Retinal pigment epithelial cell (primary cell): Measurements from ENCODE around the gene CLSTN2.
"Not testable (repeated sequence)": the region's sequence is repeated elsewhere in the genome, so short reads cannot be mapped to it uniquely, and the experiment has no call there.

Experiments
- DNase-seq: peaks from one replicate; pipeline ENCODE4 v3.0.0-alpha.2; 2010; ENCODE audit warnings: low read depth
- H3K4me3 ChIP-seq: 2 replicates; pipeline ENCODE4 v1.5.1; 2011; ENCODE audit warnings: mild to moderate bottlenecking, low read length, control low read depth, moderate library complexity
- TF ChIP-seq, protein P1 (sequence below): conservative IDR thresholded peaks from 2 replicates; pipeline ENCODE4 v1.5.1; 2011; ENCODE audit warnings: low read depth, low read length, control low read depth, inconsistent platforms

Gene CLSTN2

DNA sequence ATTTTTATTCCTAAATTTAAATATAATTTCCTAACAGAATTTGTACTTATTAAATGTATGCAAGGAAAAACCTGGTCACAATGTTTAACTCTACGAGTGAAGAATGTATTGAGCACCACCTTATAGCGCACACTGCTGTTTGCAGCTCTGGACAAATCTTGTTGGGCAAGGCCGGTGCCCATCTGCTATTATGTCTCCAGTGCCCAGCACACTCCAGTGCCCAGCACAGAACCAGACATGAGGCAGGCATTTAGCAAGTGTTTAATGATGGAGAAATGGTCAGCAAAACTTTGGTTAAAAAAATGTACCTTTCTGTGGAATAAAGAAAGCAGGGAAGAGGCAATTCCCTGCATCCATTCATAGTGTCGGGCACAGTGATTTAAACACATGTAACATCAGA is 488.2 kb downstream of the CLSTN2 start:
- TF ChIP-seq, protein P1, sequence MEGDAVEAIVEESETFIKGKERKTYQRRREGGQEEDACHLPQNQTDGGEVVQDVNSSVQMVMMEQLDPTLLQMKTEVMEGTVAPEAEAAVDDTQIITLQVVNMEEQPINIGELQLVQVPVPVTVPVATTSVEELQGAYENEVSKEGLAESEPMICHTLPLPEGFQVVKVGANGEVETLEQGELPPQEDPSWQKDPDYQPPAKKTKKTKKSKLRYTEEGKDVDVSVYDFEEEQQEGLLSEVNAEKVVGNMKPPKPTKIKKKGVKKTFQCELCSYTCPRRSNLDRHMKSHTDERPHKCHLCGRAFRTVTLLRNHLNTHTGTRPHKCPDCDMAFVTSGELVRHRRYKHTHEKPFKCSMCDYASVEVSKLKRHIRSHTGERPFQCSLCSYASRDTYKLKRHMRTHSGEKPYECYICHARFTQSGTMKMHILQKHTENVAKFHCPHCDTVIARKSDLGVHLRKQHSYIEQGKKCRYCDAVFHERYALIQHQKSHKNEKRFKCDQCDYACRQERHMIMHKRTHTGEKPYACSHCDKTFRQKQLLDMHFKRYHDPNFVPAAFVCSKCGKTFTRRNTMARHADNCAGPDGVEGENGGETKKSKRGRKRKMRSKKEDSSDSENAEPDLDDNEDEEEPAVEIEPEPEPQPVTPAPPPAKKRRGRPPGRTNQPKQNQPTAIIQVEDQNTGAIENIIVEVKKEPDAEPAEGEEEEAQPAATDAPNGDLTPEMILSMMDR, result no peak
- no peak for DNase-seq
- H3K4me3 ChIP-seq, result no peak overlapping the region

DNA sequence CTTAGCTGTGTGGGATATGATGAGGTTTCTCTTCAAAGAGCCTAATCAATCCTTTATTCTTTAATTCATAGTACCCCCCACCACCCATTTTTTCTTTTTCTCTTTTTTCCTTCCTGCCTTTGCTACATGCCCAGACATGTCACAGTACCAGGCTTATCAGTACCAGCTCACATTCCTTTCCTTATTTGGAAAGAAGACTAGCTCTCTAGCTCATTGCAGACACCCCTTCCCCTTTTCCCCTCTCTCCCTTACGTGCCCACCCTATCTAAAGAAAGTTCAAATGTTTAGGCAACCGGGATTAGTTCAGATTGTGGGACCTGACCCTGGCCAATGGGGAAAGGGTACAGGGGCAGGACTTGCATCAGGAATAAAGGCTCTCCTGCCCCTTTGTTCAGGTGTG is 488.6 kb downstream of the CLSTN2 start:
- not testable (repeated sequence) for H3K4me3 ChIP-seq, DNase-seq

DNA sequence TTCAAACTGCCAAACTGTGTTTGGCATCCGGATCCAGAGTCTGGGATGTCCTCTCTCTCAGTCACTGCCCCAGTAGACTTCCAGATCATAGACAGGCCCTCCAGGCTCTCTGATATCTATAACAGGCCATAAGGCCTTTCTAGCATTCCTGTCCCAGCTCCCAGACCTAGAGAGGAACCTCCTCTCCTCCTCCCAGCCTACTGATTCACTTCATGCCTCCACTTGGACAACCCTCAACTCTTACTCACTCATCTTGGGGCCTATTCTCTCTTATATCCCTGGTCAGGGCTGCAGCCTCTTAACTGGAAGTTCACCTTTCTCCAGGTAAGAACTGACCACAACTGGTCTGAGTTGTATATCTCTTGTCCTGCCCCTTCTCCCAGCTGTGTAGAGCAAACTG is 489.2 kb downstream of the CLSTN2 start:
- no peak for DNase-seq
- TF ChIP-seq, protein P1, result no peak
- H3K4me3 ChIP-seq, result no peak overlapping the region

DNA sequence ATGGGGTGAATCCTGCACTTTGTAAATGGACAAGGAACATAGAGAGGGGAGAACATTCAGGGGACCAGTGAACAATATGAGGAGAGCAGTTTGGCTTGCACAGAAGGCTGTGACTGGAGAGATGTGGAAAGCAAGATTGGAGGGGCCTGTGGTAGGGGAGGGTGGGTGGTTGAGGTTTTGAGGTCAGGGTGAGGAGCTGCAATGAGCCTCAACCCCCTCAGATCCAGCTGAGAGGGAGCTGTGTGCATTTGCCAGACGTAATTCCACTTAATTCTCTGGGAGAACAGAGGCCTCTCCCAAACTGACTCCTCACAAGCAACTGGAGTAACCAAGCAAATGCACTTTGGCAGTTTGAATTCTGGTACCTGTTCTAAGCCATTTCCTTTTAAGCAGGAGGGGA is 489.7 kb downstream of the CLSTN2 start:
- TF ChIP-seq, protein P1, result no peak
- no peak overlapping the region for H3K4me3 ChIP-seq

DNA sequence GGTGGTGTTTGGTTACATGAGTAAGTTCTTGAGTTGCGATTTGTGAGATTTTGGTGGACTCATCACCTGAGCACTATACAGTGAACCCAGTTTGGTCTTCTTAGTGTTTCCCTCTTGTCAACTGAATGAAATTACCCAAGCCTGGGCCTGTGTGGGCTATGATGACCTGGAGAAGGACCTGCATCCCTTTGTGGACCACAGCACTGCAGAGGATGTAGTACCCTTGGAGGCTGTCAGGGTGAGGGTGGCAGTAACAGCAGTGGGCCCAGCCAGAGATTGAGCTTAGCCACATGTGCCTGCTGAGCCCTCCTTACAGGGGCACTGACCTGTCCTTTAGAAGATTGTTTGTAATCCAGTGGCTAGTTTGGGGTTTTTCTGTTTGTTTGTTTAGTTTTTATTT is 492.8 kb downstream of the CLSTN2 start:
- no peak for DNase-seq
- TF ChIP-seq, protein P1, result no peak
- H3K4me3 ChIP-seq, result no peak overlapping the region

More for the DNA sequence above, 489.7 kb downstream of the CLSTN2 start:
- DNase-seq, result no peak

DNA sequence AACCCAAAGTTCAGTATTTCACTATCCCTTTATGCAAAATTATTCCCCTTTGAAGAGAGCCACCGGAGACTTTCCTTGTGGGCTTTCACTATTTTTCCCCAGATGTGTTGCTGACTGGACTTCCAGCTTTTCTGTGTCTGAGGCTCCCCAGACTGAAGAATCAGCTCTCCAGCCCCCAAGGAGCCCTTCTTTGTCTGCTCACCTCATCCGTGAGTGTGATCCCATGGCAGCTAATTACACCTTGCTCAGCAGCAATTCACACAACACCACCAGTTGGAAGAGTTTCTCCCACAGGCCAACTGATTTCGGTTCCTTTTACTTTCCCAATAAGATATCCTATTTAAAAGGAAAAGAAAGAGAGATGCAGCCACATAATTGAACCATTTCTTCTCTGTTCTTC is 493.4 kb downstream of the CLSTN2 start:
- no peak overlapping the region for H3K4me3 ChIP-seq
- TF ChIP-seq, protein P1, result no peak
- no peak for DNase-seq

DNA sequence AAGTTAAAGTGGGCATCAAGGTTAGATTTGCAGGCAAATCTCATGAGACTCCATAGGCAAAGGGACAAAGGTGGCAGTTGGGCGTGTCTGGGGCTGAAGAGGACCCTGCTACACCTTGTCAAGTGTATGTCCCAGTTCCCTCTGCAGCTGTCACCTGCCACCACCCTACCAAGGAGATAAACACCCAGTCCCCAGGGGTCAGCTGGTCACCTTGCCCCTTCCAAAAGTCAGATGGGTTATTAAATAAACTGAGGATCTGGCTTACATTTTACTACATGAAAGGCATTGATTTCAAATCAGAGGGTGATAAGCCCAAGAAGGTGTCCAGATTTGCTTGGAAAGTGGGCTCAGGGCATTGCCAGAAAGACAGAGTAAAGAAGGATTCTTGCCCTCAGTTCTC is 494.8 kb downstream of the CLSTN2 start:
- DNase-seq, result no peak
- TF ChIP-seq, protein P1, result no peak
- no peak overlapping the region for H3K4me3 ChIP-seq

DNA sequence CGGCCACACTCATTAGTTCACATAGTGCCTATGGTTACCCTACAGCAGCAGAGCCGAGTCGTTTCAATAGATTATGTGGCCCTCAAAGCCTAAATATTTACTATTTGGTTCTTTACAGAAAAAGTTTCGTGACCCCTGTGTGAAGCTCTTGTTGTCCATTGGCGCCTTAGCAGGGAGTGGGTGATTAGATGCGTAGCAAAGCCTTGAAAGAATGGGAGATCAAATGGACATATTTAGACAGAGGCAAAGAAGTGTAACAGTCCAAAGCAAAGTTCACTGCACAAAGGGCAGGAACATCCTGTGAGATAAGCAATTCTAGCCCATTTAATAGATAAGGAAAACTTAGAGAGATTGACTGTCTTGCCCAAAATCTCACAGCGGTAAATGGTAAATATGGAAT is 495.5 kb downstream of the CLSTN2 start:
- DNase-seq, result no peak
- no peak overlapping the region for H3K4me3 ChIP-seq
- TF ChIP-seq, protein P1, result no peak
